Erythroblast (primary cell): ENCODE results near the gene PRKCE.

Experiments
- DNase-seq, 2 experiments: peaks; one replicate each; lab custom pipeline; 2025; lab: John Stamatoyannopoulos, UW
- GATA1 ChIP-seq: IDR thresholded peaks from 2 replicates; pipeline ENCODE4 v1.6.1; 2011; ENCODE audit warnings: low read depth, mild to moderate bottlenecking, control low read depth, low read length, moderate library complexity
- POLR2A ChIP-seq: IDR thresholded peaks from 2 replicates; pipeline ENCODE4 v1.6.1; 2011; ENCODE audit warnings: mild to moderate bottlenecking, low read length

The PRKCE gene

DNA sequence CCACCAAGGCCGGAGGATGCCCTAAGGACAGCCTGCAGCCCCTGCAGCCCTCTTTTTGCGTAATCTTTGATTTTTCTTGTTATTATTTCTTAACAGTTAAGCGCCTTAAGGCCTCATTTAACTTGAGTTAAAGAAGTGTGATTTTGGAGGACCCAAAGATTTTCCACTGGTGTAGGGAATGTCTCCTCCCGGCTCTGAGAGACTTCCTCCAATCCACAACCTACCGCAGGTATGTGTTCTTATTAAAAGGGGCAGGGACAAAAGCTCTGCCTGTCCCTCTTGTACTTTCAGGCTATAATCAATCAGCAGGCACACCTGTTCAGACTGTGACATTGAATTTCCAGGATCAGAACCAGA lies 285.1 kb downstream of the PRKCE start:
- TF ChIP-seq GATA1 (no peak), POLR2A (no peak)
- DNase-seq = no peak

DNA sequence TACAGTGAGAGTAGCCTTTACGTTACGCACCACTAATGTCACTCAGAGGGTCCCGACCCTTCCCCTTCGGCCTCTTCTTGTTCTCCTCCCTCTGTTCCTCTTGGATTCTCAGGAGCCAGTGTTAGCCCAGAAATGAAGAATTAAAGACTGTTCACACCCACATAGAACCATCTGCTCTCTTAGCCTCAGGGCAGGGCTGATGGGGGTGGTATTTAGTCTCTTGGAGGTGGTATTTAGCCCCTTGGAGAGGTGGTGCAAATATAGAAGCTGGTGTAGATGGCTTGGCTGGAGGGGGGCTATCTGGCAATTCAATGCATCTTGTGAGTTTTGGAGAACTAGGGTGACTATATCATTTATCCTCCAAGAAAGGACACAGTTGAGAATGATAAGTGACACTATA lies 286.5 kb downstream of the PRKCE start:
- TF ChIP-seq GATA1 (no peak), POLR2A (no peak)
- DNase-seq = no peak

DNA sequence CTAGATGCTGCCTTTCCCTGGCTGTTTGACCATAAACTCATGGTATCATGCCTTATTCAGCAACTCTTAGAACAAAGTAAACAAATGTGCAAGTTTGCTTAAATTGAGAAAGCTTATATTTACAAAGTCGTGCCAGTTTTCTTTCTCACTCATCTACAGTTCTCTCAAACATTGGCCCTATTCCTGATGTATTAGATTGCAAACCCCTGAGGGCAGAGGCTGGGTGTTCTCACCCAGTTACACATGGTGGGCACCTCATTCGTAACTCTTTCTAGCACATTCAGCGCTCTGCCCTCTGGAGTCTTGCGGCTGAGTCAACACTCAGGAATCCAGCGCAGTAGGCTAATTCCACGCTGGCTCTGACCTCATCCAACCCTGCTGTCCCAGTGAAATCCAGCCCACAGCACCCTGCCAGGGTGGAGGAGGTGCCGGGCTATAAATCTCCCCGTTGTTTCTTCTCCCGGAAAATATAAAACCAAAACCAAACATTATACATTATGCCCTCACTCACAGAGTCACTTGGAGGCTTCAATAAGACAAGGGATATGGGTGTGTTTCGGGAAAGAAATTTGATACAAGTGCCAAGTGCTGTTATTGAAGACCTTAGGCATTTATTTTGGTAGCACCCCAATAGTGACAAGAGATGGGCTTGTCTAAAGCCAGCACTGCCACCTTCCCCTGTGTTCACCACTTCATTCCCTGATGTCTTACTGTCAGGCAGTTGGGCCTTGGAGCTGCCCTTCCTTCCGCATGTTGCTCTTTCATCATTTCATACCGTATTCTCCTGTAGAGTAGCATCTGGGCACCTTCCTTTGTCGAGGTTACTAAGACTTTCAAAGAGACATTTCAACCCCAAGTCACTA lies 287.4 kb downstream of the PRKCE start:
- no peak for TF ChIP-seq POLR2A
- no peak for TF ChIP-seq GATA1
- no peak for DNase-seq

DNA sequence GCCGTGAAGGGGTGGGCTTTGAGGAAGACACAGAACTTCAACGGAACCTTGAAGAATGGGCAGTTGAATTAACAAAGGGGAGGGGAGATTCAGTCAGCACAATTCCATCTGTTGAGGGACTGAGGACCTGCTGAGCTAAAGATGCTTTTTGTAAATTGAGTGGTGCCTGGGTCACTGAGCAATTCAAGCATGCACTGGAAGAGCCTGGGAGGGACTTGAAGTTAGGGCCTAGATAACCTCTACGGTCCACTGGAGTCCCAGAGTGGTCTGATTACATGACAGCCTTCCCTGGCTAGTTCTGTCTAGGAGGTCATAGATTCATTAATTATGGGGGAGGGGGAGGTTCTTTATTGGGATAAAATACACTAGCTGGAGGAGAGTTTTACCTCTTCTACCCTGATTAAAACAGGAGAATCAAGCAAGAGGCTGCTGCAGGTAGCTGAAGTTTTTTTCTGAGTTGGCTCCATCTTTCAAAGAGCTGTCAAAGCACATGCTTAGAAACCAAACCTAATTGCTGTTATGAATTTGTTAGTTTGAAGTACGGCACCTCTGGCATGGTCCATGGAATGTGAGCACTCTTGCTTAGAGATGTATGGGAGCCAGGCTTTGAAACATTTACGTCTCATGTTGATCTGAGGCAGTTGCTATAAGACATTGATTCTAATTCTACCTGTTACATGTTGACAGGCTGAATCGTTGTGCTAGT lies 290.2 kb downstream of the PRKCE start:
- TF ChIP-seq POLR2A (no peak), GATA1 (no peak)

DNA sequence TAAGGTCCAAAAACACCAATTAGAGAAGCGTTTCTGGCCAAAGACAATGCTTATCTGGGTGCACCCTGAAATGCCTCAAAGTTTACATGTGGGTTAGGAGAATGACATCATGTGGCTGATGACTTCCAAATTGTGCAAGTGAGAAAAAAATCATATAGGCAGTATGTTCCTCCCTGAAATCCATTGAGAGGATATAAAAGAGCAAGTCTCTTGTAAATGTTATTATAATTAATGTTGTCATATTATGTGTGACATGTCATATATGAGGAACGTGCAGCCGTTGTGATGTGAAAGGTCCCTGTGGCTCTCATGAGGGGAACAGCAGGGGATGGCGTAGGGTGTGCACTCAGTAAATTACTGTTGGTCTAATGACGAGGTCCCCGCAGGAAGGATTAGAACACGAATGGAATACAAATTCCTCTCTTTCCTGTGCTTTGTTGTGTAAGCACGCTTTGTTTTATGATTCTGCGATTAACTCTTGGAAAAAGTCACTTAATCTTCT lies 290.8 kb downstream of the PRKCE start:
- TF ChIP-seq GATA1 (no peak), POLR2A (no peak)
- no peak for DNase-seq

More for the DNA sequence above, 290.2 kb downstream of the PRKCE start:
- no peak for DNase-seq

DNA sequence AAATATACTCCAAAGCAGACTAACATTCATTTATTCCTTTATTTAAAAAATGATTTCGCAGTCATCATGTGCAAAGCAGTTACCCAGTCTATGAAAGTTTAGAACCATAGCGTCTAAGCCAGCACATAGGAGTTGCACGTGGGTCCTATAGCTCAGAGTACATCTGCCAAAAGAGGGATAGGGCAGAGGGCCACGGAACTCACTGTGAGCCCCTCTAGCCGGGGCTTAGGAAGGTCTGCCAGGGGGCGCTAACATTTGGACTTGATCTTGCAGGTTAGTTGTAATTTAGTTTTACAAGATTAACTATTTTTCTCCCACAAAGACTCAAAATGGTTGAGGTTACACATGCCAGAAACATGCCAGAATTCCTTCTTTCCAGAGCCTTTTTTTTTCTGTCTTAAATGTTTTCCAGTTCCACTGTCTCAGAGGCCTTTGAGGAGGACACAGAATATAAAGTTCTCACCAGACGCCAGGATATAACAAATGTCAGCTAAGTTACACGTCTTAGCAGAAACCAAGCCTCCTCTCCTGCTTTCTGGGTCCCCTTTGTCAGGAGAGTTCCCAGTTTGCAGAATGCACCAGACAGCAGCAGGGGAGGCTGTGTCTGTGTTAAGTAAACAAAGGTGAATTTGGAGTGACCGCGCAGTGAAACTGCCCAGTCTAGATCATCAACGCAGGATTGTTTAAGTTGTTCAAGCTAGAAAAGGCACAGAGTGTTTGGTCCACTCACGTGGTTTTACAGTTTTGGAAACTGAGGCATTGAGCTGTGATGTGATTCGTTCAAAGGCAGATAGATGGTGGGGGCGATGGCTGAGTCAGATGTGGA lies 292.0 kb downstream of the PRKCE start:
- TF ChIP-seq GATA1 (no peak), POLR2A (no peak)
- no peak for DNase-seq

DNA sequence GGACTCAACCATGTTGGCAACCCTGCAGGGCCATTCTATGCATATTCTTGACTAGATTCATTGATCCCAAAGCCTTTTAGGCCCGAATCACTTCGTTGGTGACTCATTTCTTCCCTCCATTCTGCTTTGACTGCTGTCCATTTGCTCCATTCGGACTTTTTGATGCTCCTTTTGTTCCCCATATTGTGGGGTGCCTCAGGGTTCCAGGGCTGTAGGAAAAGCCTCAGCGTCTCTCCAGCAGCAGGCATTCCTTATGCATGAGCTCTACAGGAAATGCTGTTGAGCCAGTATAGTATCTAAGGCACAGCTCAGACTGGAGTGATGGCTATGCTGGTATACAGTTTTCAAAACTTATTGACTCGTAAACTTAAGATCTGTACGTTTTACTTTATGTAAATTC lies 292.6 kb downstream of the PRKCE start:
- no peak for DNase-seq
- TF ChIP-seq POLR2A (no peak), GATA1 (no peak)

DNA sequence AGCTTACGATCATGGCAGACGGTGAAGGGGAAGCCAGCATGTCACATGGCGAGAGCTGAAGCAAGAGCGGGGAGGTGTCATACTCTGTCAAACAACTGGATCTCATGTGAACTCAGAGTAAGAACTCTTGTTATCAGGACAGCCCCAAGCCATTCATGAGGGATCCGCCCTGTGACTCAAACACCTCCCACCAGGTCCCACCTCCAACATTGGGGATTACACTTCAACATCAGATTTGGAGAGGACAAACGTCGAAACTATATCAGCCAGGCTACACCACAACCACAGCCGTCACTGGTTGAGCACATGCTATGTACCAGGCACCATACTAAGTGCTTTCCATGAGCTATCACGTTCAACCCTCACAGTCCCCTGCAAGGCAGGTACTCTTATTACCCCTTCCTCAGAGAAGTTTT lies 293.8 kb downstream of the PRKCE start:
- DNase-seq = no peak
- TF ChIP-seq POLR2A = no peak
- TF ChIP-seq GATA1 = no peak

DNA sequence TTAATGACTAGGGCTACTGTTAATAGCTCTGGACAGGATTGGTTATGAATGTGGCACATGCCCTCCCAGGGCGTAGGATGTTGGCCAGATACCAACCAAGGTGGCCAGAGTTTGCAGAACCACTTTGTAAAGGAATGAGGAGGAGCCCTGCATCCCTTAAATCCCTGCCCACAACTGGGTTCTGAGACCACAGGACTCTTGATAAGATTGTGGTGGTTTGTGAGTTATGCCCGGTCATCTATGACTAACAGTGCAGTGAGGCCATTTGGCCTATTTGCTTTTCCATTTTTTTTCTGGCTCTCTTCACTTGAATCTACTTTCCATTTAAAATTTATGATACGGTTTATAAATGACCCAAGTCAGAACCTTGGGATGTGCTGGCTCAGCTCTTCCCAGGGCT lies 294.5 kb downstream of the PRKCE start:
- no peak for DNase-seq

DNA sequence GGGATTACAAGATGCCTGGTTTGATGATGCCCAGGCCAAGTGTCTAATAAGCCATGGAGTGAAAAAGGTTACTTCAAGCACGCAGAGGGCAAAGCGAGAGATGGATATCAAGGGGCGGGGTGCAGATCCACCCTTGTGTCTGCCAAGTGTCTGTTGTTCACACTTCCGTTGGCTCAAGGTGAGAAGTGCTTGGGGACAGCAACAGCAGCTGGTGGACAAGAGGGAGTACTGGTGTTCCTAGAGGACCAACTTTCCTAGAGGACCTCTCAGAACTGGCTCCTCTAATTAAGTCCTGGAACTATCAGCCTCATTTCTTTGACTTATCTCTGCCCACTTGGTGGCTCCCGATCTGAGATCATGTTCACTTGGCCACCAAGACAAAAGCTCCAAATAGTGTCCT lies 299.1 kb downstream of the PRKCE start:
- DNase-seq = no peak
- TF ChIP-seq GATA1 = no peak
- TF ChIP-seq POLR2A = no peak

More for the DNA sequence above, 294.5 kb downstream of the PRKCE start:
- TF ChIP-seq GATA1 (no peak), POLR2A (no peak)

DNA sequence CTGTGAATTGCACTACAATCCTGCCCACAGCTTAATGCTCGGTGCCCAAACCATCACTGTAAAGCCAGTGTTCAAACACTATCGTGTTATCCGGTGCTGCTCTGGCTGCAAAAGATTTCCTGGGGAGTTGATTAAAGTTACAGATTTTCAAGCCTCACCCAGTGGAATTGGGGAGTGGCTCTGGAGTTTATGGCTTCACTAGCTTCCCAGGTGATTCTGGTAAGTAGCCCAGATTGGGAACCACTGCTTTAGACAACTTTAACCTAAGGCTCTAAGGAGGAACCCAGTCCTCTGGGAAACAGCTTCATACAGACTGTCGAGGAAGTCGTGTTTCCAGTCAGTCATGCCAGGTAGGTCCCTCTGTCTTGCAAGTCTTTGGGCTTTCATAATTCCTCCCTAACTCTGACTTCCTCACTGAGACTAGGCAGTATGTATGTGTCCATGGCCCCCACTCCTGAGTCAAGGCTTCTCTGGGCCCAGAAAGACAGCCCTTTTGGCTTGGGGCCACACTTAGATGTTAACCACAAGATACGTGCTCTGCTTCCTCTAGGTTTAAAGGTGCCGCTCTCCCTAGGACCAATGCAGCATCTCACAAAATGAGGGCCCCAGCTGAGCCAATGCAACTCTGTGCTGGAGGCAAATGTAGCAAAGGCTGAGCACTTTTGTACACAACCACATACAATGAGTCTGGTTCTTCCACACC lies 299.7 kb downstream of the PRKCE start:
- TF ChIP-seq POLR2A (no peak), GATA1 (no peak)
- no peak for DNase-seq

DNA sequence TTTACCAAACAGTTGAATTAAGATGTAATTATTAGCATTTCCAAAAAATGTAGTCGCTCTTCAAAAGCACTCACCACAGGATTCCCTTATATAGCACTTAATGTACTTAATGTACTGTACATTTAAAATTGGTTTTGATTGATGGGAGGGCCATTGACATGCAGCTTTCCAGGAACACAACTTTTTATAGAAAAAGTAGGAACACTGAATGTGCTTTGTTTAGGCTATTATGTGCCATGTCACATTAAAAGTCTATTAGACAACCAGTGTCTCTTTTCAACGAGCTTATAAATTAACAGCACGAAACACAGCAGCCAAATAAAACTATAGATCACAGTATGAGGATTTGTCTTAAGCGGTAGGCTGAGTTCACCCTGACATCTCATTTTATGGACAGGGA lies 301.1 kb downstream of the PRKCE start:
- no peak for DNase-seq
- TF ChIP-seq POLR2A (no peak), GATA1 (no peak)

DNA sequence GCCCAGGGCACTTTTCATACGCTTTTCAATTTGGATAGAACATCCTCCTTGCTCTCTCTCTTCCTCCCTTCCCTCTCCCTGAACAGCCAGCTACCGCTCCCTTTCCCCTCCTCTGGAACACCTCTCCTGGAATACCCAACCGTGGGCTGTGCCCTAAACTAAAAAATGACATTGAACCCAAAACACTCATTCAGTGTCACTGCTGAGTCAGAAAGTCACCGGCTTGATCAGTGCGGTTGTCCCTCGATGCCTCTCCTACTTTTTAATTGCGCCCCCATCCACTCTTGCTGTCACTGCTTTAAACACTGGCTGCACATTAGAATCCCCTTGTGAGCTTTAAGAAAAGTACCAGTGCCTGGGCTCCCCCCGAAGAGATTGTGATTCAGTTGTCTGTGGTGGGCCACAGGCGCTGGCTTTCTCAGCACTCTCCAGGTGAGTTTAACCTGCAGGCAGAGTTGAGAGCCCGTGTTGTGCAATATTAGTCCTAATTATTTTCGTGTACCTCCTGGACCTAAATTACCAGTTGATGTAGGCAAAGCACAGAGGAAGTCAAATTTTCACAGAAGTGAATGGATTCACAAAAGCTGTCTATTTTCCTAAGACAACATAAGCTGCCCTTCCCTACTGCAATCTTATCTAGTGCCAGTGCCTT lies 302.0 kb downstream of the PRKCE start:
- TF ChIP-seq GATA1 = no peak
- TF ChIP-seq POLR2A = no peak
- no peak for DNase-seq
